SH-SY5Y (cell line): Measurements from ENCODE around the gene COX7A2L.

ENCODE experiments used
- GATA2 ChIP-seq: IDR thresholded peaks from 2 replicates; pipeline ENCODE4 v1.6.1; 2011; ENCODE audit warnings: mild to moderate bottlenecking, low read depth, low read length
- GATA3 ChIP-seq: IDR thresholded peaks from 2 replicates; pipeline ENCODE4 v1.6.1; 2011; ENCODE audit warnings: low read depth, mild to moderate bottlenecking, low read length, moderate library complexity

DNA sequence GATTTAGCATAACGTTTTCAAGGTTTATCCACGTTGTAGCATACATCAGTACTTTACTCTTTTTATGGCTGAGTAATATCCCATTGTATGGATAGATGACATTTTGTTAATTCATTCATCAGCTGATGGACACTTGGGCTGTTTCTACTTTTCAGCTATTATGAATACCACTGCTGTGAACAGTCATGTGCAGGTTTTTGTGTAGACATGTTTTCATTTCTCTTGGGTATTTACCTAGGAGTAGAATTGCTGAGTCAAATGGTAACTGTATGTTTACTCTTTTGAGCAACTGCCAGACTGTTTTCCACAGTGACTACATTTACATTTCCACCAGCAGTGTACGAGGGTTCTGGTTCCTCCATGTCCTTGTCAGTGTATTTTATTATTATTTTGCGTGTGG is 33.9 kb downstream of the COX7A2L start:
- TF ChIP-seq GATA3 (no peak), GATA2 (no peak)
